KMS-11 (cell line): ENCODE measurements around the gene TRAK1.

ENCODE experiments used
- H2AFZ ChIP-seq: fragments of 200-600 bp; sonication (generic); 2 replicates; pipeline ENCODE4 v1.6.1; 2016; ENCODE audit warnings: antibody characterized with exemption, mixed run types, low read depth
- H3K27ac ChIP-seq: fragments of 200-600 bp; sonication (generic); 2 replicates; pipeline ENCODE4 v1.6.1; 2016; ENCODE audit warnings: mild to moderate bottlenecking, mixed run types
- H3K27me3 ChIP-seq: fragments of 200-600 bp; sonication (generic); 2 replicates; pipeline ENCODE4 v1.6.1; 2017; ENCODE audit warnings: mild to moderate bottlenecking, low read depth, mixed run types, moderate library complexity; ENCODE audit not compliant: insufficient read depth
- H3K36me3 ChIP-seq: fragments of 200-600 bp; sonication (generic); 2 replicates; pipeline ENCODE4 v1.6.1; 2017; ENCODE audit warnings: mild to moderate bottlenecking, mixed run types; ENCODE audit not compliant: insufficient read depth
- H3K4me1 ChIP-seq: fragments of 200-600 bp; sonication (generic); 2 replicates; pipeline ENCODE4 v1.6.1; 2016; ENCODE audit warnings: mild to moderate bottlenecking, low read depth, mixed run types; ENCODE audit not compliant: poor library complexity, severe bottlenecking
- H3K4me2 ChIP-seq: fragments of 200-600 bp; sonication (generic); 2 replicates; pipeline ENCODE4 v1.7.0; 2016; ENCODE audit warnings: mild to moderate bottlenecking, mixed run types
- H3K4me3 ChIP-seq: fragments of 200-600 bp; sonication (generic); IDR thresholded peaks from 2 replicates; pipeline ENCODE4 v1.6.1; 2017; ENCODE audit warnings: low read depth, low read length, mixed read lengths; ENCODE audit not compliant: insufficient read depth
- H3K79me2 ChIP-seq: fragments of 200-600 bp; sonication (generic); 2 replicates; pipeline ENCODE4 v1.6.1; 2016; ENCODE audit warnings: low read depth, mixed run types; ENCODE audit not compliant: insufficient read depth
- H3K9ac ChIP-seq: fragments of 200-600 bp; sonication (generic); 2 replicates; pipeline ENCODE4 v1.6.1; 2016; ENCODE audit warnings: mild to moderate bottlenecking, mixed run types
- H4K20me1 ChIP-seq: fragments of 200-600 bp; sonication (generic); 2 replicates; pipeline ENCODE4 v1.6.1; 2016; ENCODE audit warnings: mild to moderate bottlenecking, mixed run types; ENCODE audit not compliant: insufficient read depth
- TF ChIP-seq, protein P1 (sequence below): fragments of 200-600 bp; sonication (generic); conservative IDR thresholded peaks from 2 replicates; pipeline ENCODE4 v1.6.1; 2017; ENCODE audit warnings: low read depth, mild to moderate bottlenecking, antibody characterized with exemption, low read length, moderate library complexity, mixed read lengths

Gene TRAK1

DNA sequence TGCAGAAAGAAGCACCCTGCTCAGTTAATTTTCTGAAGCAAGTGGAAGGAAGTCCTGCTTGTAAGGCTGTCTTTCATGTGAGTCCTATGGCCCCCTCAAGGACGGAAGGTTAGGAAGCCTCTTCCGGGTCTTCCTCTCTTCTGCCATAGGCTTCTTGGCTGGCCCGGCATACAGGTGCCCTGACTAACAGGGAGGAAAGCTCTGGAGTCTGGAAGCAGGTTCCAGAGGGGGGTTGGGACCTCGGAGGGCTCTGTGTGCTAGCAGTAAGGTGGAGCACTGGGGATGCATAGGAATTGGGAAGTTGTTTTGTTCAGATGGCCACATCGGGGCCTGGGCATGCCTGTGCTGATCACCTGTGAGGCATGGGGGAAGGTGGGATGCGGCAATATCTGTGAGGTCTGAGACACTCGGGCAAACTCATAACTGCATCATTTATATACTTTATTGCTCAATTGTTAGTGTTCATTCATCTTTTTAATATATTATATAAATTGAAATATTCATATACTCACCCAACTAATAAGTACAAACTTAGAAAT is 49.6 kb downstream of the TRAK1 start:
- Histone ChIP-seq H3K4me1 (no peaks in the 10 kb centered on the region), H4K20me1 (no peaks in the 10 kb centered on the region), H3K27me3 (no peaks in the 10 kb centered on the region), H3K36me3 (no peaks in the 10 kb centered on the region), H3K4me2 (no peak overlapping the region), H2AFZ (no peak overlapping the region), H3K9ac (no peak overlapping the region), H3K27ac (no peak overlapping the region), H3K79me2 (no peaks in the 10 kb centered on the region), H3K4me3 (no peak overlapping the region)
- TF ChIP-seq, protein P1, sequence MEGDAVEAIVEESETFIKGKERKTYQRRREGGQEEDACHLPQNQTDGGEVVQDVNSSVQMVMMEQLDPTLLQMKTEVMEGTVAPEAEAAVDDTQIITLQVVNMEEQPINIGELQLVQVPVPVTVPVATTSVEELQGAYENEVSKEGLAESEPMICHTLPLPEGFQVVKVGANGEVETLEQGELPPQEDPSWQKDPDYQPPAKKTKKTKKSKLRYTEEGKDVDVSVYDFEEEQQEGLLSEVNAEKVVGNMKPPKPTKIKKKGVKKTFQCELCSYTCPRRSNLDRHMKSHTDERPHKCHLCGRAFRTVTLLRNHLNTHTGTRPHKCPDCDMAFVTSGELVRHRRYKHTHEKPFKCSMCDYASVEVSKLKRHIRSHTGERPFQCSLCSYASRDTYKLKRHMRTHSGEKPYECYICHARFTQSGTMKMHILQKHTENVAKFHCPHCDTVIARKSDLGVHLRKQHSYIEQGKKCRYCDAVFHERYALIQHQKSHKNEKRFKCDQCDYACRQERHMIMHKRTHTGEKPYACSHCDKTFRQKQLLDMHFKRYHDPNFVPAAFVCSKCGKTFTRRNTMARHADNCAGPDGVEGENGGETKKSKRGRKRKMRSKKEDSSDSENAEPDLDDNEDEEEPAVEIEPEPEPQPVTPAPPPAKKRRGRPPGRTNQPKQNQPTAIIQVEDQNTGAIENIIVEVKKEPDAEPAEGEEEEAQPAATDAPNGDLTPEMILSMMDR: no peak

DNA sequence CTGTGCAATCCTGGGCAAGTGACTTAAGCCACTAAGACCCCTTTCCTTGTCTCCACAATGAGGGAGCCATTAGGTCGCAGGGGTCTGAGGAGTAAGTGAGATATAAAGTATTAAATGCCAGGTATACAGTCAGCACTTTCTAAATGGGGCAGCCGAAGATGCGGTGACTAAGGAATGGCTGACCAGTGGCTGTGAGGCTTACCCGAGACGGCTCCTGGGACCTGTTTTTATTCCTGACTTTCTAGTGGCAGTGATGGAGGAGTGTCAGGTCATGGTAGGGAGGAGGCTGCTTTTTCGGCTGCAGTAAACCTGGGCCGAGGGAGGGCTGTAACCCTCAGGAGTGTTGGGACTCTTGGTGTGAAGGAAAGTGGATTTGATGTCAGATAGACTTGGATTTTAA is 52.3 kb downstream of the TRAK1 start:
- H3K4me1 ChIP-seq: no peaks in the 10 kb centered on the region
- H3K9ac ChIP-seq: no peak overlapping the region
- no peak overlapping the region for H3K27ac ChIP-seq
- H3K79me2 ChIP-seq: no peaks in the 10 kb centered on the region
- H3K4me3 ChIP-seq: no peak overlapping the region
- TF ChIP-seq, protein P1: no peak
- H3K27me3 ChIP-seq: no peaks in the 10 kb centered on the region
- no peak overlapping the region for H2AFZ ChIP-seq
- H3K4me2 ChIP-seq: no peak overlapping the region
- no peaks in the 10 kb centered on the region for H3K36me3 ChIP-seq
- no peaks in the 10 kb centered on the region for H4K20me1 ChIP-seq

DNA sequence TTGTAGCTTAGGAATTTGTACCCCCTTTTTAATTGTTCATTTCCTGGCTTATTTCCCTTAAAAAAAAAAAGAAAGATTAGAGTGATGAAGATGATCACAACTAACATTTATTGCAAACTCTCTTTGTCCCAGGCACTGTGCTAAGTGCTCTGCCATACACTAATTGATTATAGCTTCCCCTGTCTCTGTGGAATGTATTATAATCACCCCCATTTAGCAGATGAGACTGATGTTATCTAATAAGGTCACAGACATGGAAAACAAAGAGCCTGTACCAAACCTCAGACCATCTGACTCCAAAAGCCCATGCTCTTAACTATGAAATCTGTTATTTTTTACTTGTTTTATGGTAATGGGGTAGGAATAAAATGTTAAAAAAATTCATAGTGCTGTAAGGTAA is 53.1 kb downstream of the TRAK1 start:
- TF ChIP-seq, protein P1: no peak
- Histone ChIP-seq H3K36me3 (no peaks in the 10 kb centered on the region), H3K9ac (no peak overlapping the region), H3K79me2 (no peaks in the 10 kb centered on the region), H3K27ac (no peak overlapping the region), H3K4me3 (no peak overlapping the region), H3K4me1 (no peaks in the 10 kb centered on the region), H3K4me2 (no peak overlapping the region), H4K20me1 (no peaks in the 10 kb centered on the region), H2AFZ (no peak overlapping the region), H3K27me3 (no peaks in the 10 kb centered on the region)

DNA sequence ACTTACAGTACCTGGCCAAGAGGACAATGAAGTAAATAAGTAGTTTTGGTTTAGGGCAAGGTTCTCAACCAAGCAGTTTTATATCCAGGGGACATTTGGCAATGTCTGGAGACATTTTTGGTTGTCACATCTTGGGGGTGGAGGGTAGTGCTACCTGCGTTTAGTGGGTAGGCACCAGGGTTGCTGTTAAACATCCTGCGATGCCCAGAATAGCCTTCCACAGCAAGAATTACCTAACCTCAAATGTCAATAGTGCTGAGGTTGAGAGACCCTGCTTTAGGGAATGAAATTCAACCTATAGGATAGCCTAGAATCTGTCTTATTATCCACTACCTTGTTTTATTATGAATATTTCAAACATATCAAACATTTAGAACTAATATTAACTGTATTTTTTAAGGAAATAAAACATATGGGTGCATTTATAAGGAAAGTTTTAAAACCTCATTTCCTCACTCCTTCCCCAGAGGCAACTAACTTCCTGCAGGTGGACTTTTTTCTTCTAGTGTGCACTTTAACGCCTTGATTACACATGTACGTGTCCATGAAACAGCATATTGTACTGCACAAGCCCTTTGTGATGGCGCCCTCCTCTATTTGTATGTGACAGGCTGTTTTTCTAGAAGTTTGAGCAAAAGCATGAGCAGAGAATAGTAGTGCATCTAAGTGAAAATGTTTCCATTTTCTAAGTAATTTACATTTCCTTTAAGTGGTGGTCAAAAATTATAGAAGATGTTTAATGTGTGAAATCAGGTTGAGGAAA is 57.1 kb downstream of the TRAK1 start:
- no peaks in the 10 kb centered on the region for H4K20me1 ChIP-seq
- H3K9ac ChIP-seq: no peak overlapping the region
- TF ChIP-seq, protein P1: no peak
- H3K27me3 ChIP-seq: no peaks in the 10 kb centered on the region
- no peak overlapping the region for H2AFZ ChIP-seq
- H3K36me3 ChIP-seq: no peaks in the 10 kb centered on the region
- no peak overlapping the region for H3K27ac ChIP-seq
- peaks cover 6% of the 10 kb centered on the region for H3K4me1 ChIP-seq
- no peak overlapping the region for H3K4me2 ChIP-seq
- H3K4me3 ChIP-seq: no peak overlapping the region
- no peaks in the 10 kb centered on the region for H3K79me2 ChIP-seq
